Erythroblast (primary cell): Measurements from ENCODE around the gene KIF5C.

Source experiments
- GATA1 ChIP-seq: IDR thresholded peaks from 2 replicates; pipeline ENCODE4 v1.6.1; 2011; ENCODE audit warnings: low read depth, mild to moderate bottlenecking, control low read depth, low read length, moderate library complexity
- POLR2A ChIP-seq: IDR thresholded peaks from 2 replicates; pipeline ENCODE4 v1.6.1; 2011; ENCODE audit warnings: mild to moderate bottlenecking, low read length

GRCh38 chr2:149012545-149012944 is 137.5 kb downstream of the KIF5C start:
- no peak for TF ChIP-seq POLR2A
- no peak for TF ChIP-seq GATA1
